ELR (cell line): ENCODE data around the gene SMIM1.

Experiments used
- DNase-seq: peaks from one replicate; pipeline ENCODE4 v3.0.0-alpha.2; 2015; ENCODE audit warnings: low read depth

SMIM1 gene

GRCh38 chr1:3822421-3822820, 49.9 kb downstream of the SMIM1 start:
- no peak for DNase-seq

GRCh38 chr1:3824650-3825049, 52.1 kb downstream of the SMIM1 start:
- no peak for DNase-seq

GRCh38 chr1:3825356-3825755, 52.8 kb downstream of the SMIM1 start:
- no peak for DNase-seq
